ENCODE measurements around the gene UTP18.

- TF ChIP-seq CTCF (IDR thresholded peaks at IDR 0.05) (no peak), POLR2AphosphoS5 (IDR thresholded peaks at IDR 0.05; ENCODE audit: low read depth, low read length) (no peak), SIN3A (IDR thresholded peaks at IDR 0.05; ENCODE audit: borderline replicate concordance, insufficient read depth, low read depth, low read length) (no peak)
- TF ChIP-seq, protein P1, sequence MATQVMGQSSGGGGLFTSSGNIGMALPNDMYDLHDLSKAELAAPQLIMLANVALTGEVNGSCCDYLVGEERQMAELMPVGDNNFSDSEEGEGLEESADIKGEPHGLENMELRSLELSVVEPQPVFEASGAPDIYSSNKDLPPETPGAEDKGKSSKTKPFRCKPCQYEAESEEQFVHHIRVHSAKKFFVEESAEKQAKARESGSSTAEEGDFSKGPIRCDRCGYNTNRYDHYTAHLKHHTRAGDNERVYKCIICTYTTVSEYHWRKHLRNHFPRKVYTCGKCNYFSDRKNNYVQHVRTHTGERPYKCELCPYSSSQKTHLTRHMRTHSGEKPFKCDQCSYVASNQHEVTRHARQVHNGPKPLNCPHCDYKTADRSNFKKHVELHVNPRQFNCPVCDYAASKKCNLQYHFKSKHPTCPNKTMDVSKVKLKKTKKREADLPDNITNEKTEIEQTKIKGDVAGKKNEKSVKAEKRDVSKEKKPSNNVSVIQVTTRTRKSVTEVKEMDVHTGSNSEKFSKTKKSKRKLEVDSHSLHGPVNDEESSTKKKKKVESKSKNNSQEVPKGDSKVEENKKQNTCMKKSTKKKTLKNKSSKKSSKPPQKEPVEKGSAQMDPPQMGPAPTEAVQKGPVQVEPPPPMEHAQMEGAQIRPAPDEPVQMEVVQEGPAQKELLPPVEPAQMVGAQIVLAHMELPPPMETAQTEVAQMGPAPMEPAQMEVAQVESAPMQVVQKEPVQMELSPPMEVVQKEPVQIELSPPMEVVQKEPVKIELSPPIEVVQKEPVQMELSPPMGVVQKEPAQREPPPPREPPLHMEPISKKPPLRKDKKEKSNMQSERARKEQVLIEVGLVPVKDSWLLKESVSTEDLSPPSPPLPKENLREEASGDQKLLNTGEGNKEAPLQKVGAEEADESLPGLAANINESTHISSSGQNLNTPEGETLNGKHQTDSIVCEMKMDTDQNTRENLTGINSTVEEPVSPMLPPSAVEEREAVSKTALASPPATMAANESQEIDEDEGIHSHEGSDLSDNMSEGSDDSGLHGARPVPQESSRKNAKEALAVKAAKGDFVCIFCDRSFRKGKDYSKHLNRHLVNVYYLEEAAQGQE (IDR thresholded peaks at IDR 0.05; ENCODE audit: insufficient read depth in 1 of 2, low read depth in 2 of 2, low read length in 1 of 2) = no peak
These were observed 65.1 kb downstream of the UTP18 start for GRCh38 chr17:51325471-51325870.

Measured in Panc1 (cell line).